Dendritic cell treated with granulocyte-macrophage colony-stimulating factor and Interleukin-4, amounts not matched to agents 40 ng/mL and 50 ng/mL, for 4 days (primary cell): Measurements from ENCODE around the gene RASA4B.
"Not testable (repeated sequence)": the region's sequence is repeated elsewhere in the genome, so short reads cannot be mapped to it uniquely, and the experiment has no call there.

Experiments used
- H3K27ac Mint-ChIP-seq: one replicate; pipeline ENCODE4 v1.8.0; 2022; ENCODE audit warnings: mild to moderate bottlenecking, mixed read lengths
- H3K27me3 Mint-ChIP-seq: one replicate; pipeline ENCODE4 v1.8.0; 2022; ENCODE audit warnings: mild to moderate bottlenecking, mixed read lengths
- H3K36me3 Mint-ChIP-seq: one replicate; pipeline ENCODE4 v1.8.0; 2022; ENCODE audit warnings: low read depth, mixed read lengths
- H3K4me1 Mint-ChIP-seq: one replicate; pipeline ENCODE4 v1.8.0; 2022; ENCODE audit warnings: low read depth, mixed read lengths
- H3K4me3 Mint-ChIP-seq: one replicate; pipeline ENCODE4 v1.8.0; 2022; ENCODE audit warnings: mild to moderate bottlenecking, moderate library complexity, mixed read lengths
- H3K9me3 Mint-ChIP-seq: one replicate; pipeline ENCODE4 v1.8.0; 2022; ENCODE audit warnings: mixed read lengths
- intact Hi-C: fragments of 100-400 bp; cut with micrococcal nuclease; formaldehyde crosslinking; loops from one replicate; pipeline ENCODE4 v1.15.0; 2022

Gene RASA4B

GRCh38 chr7:102457352-102457924 lies 60.1 kb downstream of the RASA4B start:
- intact Hi-C loops: no loop called here
- Mint-ChIP-seq H3K36me3 (peaks cover 73% of the 10 kb centered on the region), H3K4me3 (no peak overlapping the region), H3K27ac (no peak overlapping the region), H3K27me3 (no peaks in the 10 kb centered on the region), H3K4me1 (peaks cover 24% of the 10 kb centered on the region), H3K9me3 (no peaks in the 10 kb centered on the region)

GRCh38 chr7:102456327-102456726 lies 61.2 kb downstream of the RASA4B start:
- Mint-ChIP-seq H3K36me3 (peaks cover 64% of the 10 kb centered on the region), H3K27me3 (no peaks in the 10 kb centered on the region), H3K4me3 (no peak overlapping the region), H3K9me3 (no peaks in the 10 kb centered on the region), H3K4me1 (peaks cover 18% of the 10 kb centered on the region), H3K27ac (no peak overlapping the region)
- intact Hi-C loops: no loop called here

GRCh38 chr7:102455596-102455995 lies 62.0 kb downstream of the RASA4B start:
- no peak overlapping the region for H3K27ac Mint-ChIP-seq
- intact Hi-C loops: no loop called here
- no peaks in the 10 kb centered on the region for H3K27me3 Mint-ChIP-seq
- peaks cover 13% of the 10 kb centered on the region for H3K4me1 Mint-ChIP-seq
- H3K36me3 Mint-ChIP-seq: peaks cover 60% of the 10 kb centered on the region
- no peak overlapping the region for H3K4me3 Mint-ChIP-seq
- H3K9me3 Mint-ChIP-seq: no peaks in the 10 kb centered on the region

GRCh38 chr7:102454932-102455331 lies 62.6 kb downstream of the RASA4B start:
- H3K27ac Mint-ChIP-seq, intact Hi-C loops, H3K4me3 Mint-ChIP-seq, H3K27me3 Mint-ChIP-seq, H3K9me3 Mint-ChIP-seq: not testable (repeated sequence)
- Mint-ChIP-seq H3K36me3 (peaks cover 53% of the 10 kb centered on the region), H3K4me1 (peaks cover 11% of the 10 kb centered on the region)

- intact Hi-C loops: no loop called here
- Mint-ChIP-seq H3K27ac (no peak overlapping the region), H3K4me3 (no peak overlapping the region), H3K36me3 (peaks cover 48% of the 10 kb centered on the region), H3K27me3 (no peaks in the 10 kb centered on the region), H3K9me3 (no peaks in the 10 kb centered on the region), H3K4me1 (peaks cover 11% of the 10 kb centered on the region)
Measured at GRCh38 chr7:102454468-102454867, 63.1 kb downstream of the RASA4B start.

- Mint-ChIP-seq H3K27ac (no peak overlapping the region), H3K4me1 (peaks cover 11% of the 10 kb centered on the region), H3K4me3 (no peak overlapping the region), H3K9me3 (no peaks in the 10 kb centered on the region), H3K36me3 (peaks cover 45% of the 10 kb centered on the region), H3K27me3 (no peaks in the 10 kb centered on the region)
- intact Hi-C loops: no loop called here
Measured at GRCh38 chr7:102453319-102453718, 64.3 kb downstream of the RASA4B start.

- intact Hi-C loops: no loop called here
- no peaks in the 10 kb centered on the region for H3K9me3 Mint-ChIP-seq
- H3K36me3 Mint-ChIP-seq: peaks cover 44% of the 10 kb centered on the region
- no peak overlapping the region for H3K27ac Mint-ChIP-seq
- no peaks in the 10 kb centered on the region for H3K27me3 Mint-ChIP-seq
- H3K4me3 Mint-ChIP-seq: no peak overlapping the region
- peaks cover 11% of the 10 kb centered on the region for H3K4me1 Mint-ChIP-seq
Measured at GRCh38 chr7:102452451-102452850, 65.1 kb downstream of the RASA4B start.

- Mint-ChIP-seq H3K9me3 (no peaks in the 10 kb centered on the region), H3K27ac (no peak overlapping the region), H3K36me3 (peaks cover 44% of the 10 kb centered on the region), H3K4me3 (no peak overlapping the region), H3K27me3 (no peaks in the 10 kb centered on the region), H3K4me1 (peaks cover 11% of the 10 kb centered on the region)
- intact Hi-C loops: no loop called here
Measured at GRCh38 chr7:102451371-102452054, 66.1 kb downstream of the RASA4B start.

GRCh38 chr7:102450242-102450641 lies 67.3 kb downstream of the RASA4B start:
- Mint-ChIP-seq H3K27ac (no peak overlapping the region), H3K4me1 (peaks cover 11% of the 10 kb centered on the region), H3K4me3 (no peak overlapping the region), H3K27me3 (no peaks in the 10 kb centered on the region), H3K9me3 (no peaks in the 10 kb centered on the region), H3K36me3 (peaks cover 44% of the 10 kb centered on the region)
- intact Hi-C loops: no loop called here

- H3K4me3 Mint-ChIP-seq: no peak overlapping the region
Measured at GRCh38 chr7:102449136-102449535, 68.4 kb downstream of the RASA4B start.

GRCh38 chr7:102447311-102447710 lies 70.3 kb downstream of the RASA4B start:
- Mint-ChIP-seq H3K4me3 (no peak overlapping the region), H3K36me3 (peaks cover 59% of the 10 kb centered on the region), H3K9me3 (no peaks in the 10 kb centered on the region), H3K27ac (no peak overlapping the region), H3K27me3 (no peaks in the 10 kb centered on the region), H3K4me1 (no peaks in the 10 kb centered on the region)
- intact Hi-C loops: loop anchor here (5.0 kb wide), 1 partner anchor 35 kb away; no protein-coding TSS in a partner anchor

More at GRCh38 chr7:102449136-102449535, 68.4 kb downstream of the RASA4B start:
- Mint-ChIP-seq H3K36me3 (peaks cover 44% of the 10 kb centered on the region), H3K27me3 (no peaks in the 10 kb centered on the region), H3K4me1 (no peaks in the 10 kb centered on the region), H3K27ac (no peak overlapping the region), H3K9me3 (no peaks in the 10 kb centered on the region)
- intact Hi-C loops: loop anchor here (5.0 kb wide), 1 partner anchor 37 kb away; no protein-coding TSS in a partner anchor

- no peak overlapping the region for H3K4me3 Mint-ChIP-seq
- H3K36me3 Mint-ChIP-seq: peaks cover 66% of the 10 kb centered on the region
- H3K9me3 Mint-ChIP-seq: no peaks in the 10 kb centered on the region
- intact Hi-C loops: loop anchor here (5.0 kb wide), 1 partner anchor 34 kb away; no protein-coding TSS in a partner anchor
- no peaks in the 10 kb centered on the region for H3K4me1 Mint-ChIP-seq
- H3K27ac Mint-ChIP-seq: no peak overlapping the region
- H3K27me3 Mint-ChIP-seq: no peaks in the 10 kb centered on the region
Measured at GRCh38 chr7:102446387-102447156, 71.0 kb downstream of the RASA4B start.

GRCh38 chr7:102445674-102446071 lies 71.9 kb downstream of the RASA4B start:
- Mint-ChIP-seq H3K36me3 (peaks cover 75% of the 10 kb centered on the region), H3K27me3 (no peaks in the 10 kb centered on the region), H3K9me3 (no peaks in the 10 kb centered on the region), H3K4me1 (no peaks in the 10 kb centered on the region), H3K4me3 (no peak overlapping the region), H3K27ac (no peak overlapping the region)
- intact Hi-C loops: loop anchor here (5.0 kb wide), 1 partner anchor 33 kb away; no protein-coding TSS in a partner anchor
